ENCODE data around the gene RSKR.
"Not testable (repeated sequence)": the region's sequence is repeated elsewhere in the genome, so short reads cannot be mapped to it uniquely, and the experiment has no call there.

The RSKR gene

GRCh38 chr17:28622186-28622585, 8.2 kb upstream of the RSKR start:
- no peak for DNase-seq

GRCh38 chr17:28620010-28620409, 6.0 kb upstream of the RSKR start:
- DNase-seq = no peak

GRCh38 chr17:28618464-28618863, 4.5 kb upstream of the RSKR start:
- DNase-seq = no peak

GRCh38 chr17:28616281-28616680, 2.3 kb upstream of the RSKR start:
- no peak for DNase-seq

- no peak for DNase-seq
These were observed 1.4 kb upstream of the RSKR start for GRCh38 chr17:28615260-28615940.

- peak; percentile 50 for DNase-seq
These were observed 781 bp downstream of the RSKR start for GRCh38 chr17:28612936-28613872.

- DNase-seq = no peak
These were observed 1.5 kb downstream of the RSKR start for GRCh38 chr17:28612531-28612930.

GRCh38 chr17:28610376-28610775, 3.6 kb downstream of the RSKR start:
- DNase-seq = no peak

- DNase-seq = not testable (repeated sequence)
These were observed 10.0 kb downstream of the RSKR start for GRCh38 chr17:28604031-28604430.

- peak; percentile 82 for DNase-seq
These were observed 14.4 kb downstream of the RSKR start for GRCh38 chr17:28599311-28600184.

- peak; percentile 95 for DNase-seq
These were observed 15.1 kb downstream of the RSKR start, which contains the start of gene SPAG5 for GRCh38 chr17:28598799-28599310. SPAG5 (minus strand) TSS chr17:28599025; CDS start chr17:28598946, 79 bp downstream.

GRCh38 chr17:28598389-28598788, 15.6 kb downstream of the RSKR start:
- DNase-seq = no peak

- no peak for DNase-seq
These were observed 16.2 kb downstream of the RSKR start for GRCh38 chr17:28597606-28598383.

GRCh38 chr17:28592260-28592659, 21.7 kb downstream of the RSKR start:
- no peak for DNase-seq

- DNase-seq = no peak
These were observed 28.1 kb downstream of the RSKR start for GRCh38 chr17:28585851-28586250.

GRCh38 chr17:28584434-28584833, 29.6 kb downstream of the RSKR start:
- DNase-seq = no peak

- DNase-seq = no peak
These were observed 31.5 kb downstream of the RSKR start for GRCh38 chr17:28582513-28582912.

- no peak for DNase-seq
These were observed 33.0 kb downstream of the RSKR start for GRCh38 chr17:28580959-28581358.

- no peak for DNase-seq
These were observed 34.5 kb downstream of the RSKR start for GRCh38 chr17:28579526-28579925.

GRCh38 chr17:28578246-28579195, 35.5 kb downstream of the RSKR start:
- no peak for DNase-seq

GRCh38 chr17:28577466-28577824, 36.5 kb downstream of the RSKR start:
- DNase-seq = no peak
